Testis (tissue), 2 donors: ENCODE data around the gene EEF1G.

Experiments used
- POLR2A ChIP-seq: fragments of 450-650 bp; IDR thresholded peaks from one replicate; pipeline ENCODE4 v1.6.1; 2017; ENCODE audit warnings: antibody characterized with exemption, mild to moderate bottlenecking, moderate library complexity
- TF ChIP-seq, protein P1 (sequence below), 3 experiments: fragments of 450-650 bp in 2 of 3; fragments of 200-600 bp in 1 of 3; sonication (generic) in 1 of 3; IDR thresholded peaks; one replicate each; pipeline ENCODE4 v1.5.1; 2016 to 2019; ENCODE audit warnings: antibody characterized with exemption in 3 of 3, mild to moderate bottlenecking in 2 of 3, moderate library complexity in 1 of 3

DNA sequence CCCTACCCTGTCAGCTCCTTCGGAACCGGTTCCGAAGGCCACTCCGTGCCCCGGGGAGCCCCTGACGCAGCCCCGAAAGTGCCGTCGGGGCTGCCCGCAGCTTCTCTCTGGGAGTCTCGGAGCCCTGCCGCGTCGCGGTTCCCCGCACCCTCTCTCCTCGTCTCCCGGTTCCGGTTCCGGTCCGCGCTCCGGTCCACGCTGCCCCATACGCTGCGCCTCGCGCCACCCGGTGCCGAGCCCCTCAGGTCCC is 27.4 kb upstream of the EEF1G start:
- TF ChIP-seq, protein P1, sequence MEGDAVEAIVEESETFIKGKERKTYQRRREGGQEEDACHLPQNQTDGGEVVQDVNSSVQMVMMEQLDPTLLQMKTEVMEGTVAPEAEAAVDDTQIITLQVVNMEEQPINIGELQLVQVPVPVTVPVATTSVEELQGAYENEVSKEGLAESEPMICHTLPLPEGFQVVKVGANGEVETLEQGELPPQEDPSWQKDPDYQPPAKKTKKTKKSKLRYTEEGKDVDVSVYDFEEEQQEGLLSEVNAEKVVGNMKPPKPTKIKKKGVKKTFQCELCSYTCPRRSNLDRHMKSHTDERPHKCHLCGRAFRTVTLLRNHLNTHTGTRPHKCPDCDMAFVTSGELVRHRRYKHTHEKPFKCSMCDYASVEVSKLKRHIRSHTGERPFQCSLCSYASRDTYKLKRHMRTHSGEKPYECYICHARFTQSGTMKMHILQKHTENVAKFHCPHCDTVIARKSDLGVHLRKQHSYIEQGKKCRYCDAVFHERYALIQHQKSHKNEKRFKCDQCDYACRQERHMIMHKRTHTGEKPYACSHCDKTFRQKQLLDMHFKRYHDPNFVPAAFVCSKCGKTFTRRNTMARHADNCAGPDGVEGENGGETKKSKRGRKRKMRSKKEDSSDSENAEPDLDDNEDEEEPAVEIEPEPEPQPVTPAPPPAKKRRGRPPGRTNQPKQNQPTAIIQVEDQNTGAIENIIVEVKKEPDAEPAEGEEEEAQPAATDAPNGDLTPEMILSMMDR (IDR thresholded peaks at IDR 0.05) = no peak
- TF ChIP-seq POLR2A = no peak
